Ishikawa (cell line): ENCODE results near the gene EML1.

Experiments used
- CEBPB ChIP-seq: IDR thresholded peaks from 2 replicates; pipeline ENCODE4 v1.6.1; 2012
- EP300 ChIP-seq: IDR thresholded peaks from 2 replicates; pipeline ENCODE4 v1.6.1; 2012; ENCODE audit warnings: borderline replicate concordance
- FOXM1 ChIP-seq: IDR thresholded peaks from 2 replicates; pipeline ENCODE4 v1.6.1; 2012; ENCODE audit warnings: low read depth, borderline replicate concordance
- RAD21 ChIP-seq: IDR thresholded peaks from 2 replicates; pipeline ENCODE4 v1.6.1; 2012; ENCODE audit warnings: low read depth
- TCF12 ChIP-seq: IDR thresholded peaks from 2 replicates; pipeline ENCODE4 v1.6.1; 2012; ENCODE audit warnings: low read depth
- TEAD4 ChIP-seq: IDR thresholded peaks from 2 replicates; pipeline ENCODE4 v1.6.1; 2012
- USF1 ChIP-seq: IDR thresholded peaks from 2 replicates; pipeline ENCODE4 v1.6.1; 2012
- ZBTB7A ChIP-seq: IDR thresholded peaks from 2 replicates; pipeline ENCODE4 v1.6.1; 2012; ENCODE audit warnings: low read depth

- TF ChIP-seq TCF12: no peak
- no peak for TF ChIP-seq EP300
- TF ChIP-seq RAD21: peak; percentile 88
- no peak for TF ChIP-seq TEAD4
- TF ChIP-seq USF1: no peak
- no peak for TF ChIP-seq CEBPB
- no peak for TF ChIP-seq ZBTB7A
- TF ChIP-seq FOXM1: no peak
These were observed 189.5 kb downstream of the EML1 start for GRCh38 chr14:99982537-99983250.
